GM10266 (cell line): Measurements from ENCODE around the gene DDAH2.

Experiments used
- DNase-seq: peaks from one replicate; pipeline ENCODE4 v3.0.0; 2012; ENCODE audit errors: extremely low spot score
- TF ChIP-seq, protein P1 (sequence below): IDR thresholded peaks from 2 replicates; pipeline ENCODE4 v1.5.1; 2012; ENCODE audit warnings: mild to moderate bottlenecking, low read depth; ENCODE audit not compliant: control insufficient read depth, insufficient read depth; ENCODE audit errors: missing control alignments

The DDAH2 gene

DNA sequence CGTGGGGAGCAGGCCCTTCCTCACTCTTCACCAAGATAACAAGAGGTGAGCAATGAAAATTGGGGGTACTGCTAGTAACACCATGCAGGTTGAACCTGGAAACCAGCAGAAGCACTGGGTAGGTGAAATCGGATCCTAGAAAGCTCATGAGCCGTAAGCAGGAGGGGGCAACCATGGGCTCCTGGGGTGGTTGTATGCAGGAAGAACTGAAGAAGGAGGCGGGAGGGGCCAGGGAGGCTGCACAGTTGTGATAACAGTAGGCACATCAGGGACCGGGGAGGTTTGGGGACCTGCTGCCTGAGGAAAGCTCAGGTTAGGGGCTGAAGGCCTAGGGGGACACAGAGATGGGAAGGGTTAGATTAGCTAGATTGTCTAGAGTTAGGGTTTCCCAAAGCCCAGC lies 42.6 kb downstream of the DDAH2 start:
- no peak for DNase-seq
- TF ChIP-seq, protein P1, sequence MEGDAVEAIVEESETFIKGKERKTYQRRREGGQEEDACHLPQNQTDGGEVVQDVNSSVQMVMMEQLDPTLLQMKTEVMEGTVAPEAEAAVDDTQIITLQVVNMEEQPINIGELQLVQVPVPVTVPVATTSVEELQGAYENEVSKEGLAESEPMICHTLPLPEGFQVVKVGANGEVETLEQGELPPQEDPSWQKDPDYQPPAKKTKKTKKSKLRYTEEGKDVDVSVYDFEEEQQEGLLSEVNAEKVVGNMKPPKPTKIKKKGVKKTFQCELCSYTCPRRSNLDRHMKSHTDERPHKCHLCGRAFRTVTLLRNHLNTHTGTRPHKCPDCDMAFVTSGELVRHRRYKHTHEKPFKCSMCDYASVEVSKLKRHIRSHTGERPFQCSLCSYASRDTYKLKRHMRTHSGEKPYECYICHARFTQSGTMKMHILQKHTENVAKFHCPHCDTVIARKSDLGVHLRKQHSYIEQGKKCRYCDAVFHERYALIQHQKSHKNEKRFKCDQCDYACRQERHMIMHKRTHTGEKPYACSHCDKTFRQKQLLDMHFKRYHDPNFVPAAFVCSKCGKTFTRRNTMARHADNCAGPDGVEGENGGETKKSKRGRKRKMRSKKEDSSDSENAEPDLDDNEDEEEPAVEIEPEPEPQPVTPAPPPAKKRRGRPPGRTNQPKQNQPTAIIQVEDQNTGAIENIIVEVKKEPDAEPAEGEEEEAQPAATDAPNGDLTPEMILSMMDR, result no peak

DNA sequence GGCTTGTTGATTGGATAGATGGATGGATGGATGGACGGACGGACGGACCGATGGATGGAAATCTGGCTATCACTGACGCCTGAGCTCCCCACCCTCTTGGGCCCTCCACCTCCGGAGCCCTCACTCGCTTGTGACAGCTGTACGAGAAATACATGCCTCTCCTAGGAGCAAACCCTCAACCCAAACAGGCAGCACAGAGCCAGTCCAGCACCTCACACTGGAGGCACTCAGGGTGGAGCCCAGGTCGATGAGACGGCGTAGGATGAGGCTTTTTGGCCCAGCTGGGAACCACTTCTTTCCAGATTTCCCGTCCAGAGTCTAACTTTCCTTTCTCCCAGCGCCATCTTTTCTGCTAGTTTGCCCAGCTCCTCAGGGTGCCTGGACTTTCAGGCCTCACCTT lies 45.5 kb downstream of the DDAH2 start:
- TF ChIP-seq, protein P1, result no peak
- DNase-seq, result no peak

DNA sequence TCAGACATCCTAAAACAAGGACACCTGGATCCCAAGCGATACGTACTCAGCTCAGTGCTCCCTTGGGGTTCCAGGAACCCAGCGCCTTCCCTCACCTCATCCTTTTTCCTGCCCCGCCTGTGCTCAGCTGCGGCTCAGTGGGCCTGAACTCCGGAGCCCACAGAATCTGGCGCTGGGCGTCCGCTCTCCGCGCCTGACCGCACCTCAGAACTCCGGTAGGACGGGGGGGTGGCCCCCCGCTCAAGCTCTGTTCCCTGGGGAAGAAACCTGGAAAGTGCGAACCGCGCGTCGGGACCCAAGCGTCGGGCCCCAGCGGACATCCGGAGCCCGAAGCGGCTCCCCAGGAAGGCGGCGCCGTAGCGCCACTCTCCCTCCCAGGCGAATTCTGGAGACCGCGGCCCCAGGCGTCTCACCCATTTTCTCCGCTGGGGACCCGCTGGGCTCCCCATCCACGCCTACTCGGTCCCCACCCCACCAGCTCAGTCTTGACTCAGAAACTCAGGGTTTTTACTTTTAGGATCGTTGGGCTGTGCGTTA lies 47.9 kb downstream of the DDAH2 start:
- DNase-seq, result peak; percentile 62
- TF ChIP-seq, protein P1, result peak; percentile 31

DNA sequence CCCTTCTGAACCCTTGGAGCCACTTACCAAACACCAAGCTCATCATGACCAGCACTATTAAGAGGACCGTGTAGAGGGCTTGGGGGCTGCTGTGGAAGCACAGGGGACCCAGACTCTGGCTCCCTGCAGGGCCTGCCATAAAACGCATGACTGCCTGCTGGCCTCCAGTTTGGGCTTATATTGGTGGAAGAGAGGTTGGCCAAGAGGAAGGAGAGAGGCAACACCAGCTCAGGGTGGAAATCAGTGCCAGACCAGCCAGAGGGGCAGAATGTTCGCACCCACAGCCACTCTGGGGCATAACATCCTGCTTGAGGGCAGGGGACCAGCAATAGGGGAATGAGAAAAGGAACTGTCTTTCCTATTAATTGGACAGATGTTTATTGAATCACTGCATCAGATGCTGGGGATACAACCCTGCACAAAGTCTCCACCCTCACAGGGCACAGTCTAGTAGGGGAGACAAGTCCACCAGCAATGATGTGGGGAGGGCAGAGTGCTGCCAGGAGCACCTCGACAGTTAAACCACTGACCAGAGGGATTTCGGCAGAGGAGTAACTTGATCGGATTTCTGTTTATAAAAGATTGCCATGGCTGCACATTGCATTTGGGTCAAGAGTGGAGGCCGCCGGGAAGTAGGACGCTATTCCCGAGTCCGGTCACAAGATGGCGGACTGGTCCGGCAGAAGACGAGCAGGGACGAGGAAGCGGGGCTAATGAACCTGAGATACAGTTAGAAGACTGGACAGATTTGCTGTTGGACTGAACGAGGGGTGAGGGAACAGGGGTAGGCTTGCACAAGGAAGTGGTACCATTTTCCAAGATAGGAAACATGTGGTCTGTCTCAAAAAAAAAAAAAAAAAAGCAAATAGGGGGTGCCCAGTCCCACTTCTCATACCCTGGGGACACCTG lies 48.6 kb downstream of the DDAH2 start, which contains the start of gene LY6G5C:
Gene LY6G5C (minus strand): TSS at position 842 of the 909 bp plus-strand sequence. CDS start 694 bp downstream, at position 148.
- TF ChIP-seq, protein P1, result peak; percentile 87
- peak; percentile 78 for DNase-seq

DNA sequence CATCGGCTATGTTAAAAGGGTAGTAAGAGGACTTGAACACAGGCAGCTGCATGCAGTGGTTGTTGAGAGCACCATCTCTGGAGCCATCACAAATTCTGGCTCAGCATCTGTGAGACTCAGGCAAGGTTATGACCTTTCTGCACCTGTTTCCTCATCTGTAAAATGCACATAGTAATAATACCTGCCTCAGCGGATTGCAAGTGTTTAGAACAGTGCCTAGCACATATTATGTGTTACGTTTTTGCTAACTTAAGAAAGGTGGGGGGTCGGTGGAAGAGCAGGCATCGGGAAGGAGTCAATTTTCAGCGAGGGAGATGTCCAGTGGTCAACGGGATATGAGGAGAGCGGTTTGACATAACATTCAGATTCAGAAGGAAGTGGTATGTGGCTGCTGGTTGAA lies 51.1 kb downstream of the DDAH2 start:
- TF ChIP-seq, protein P1, result no peak
- no peak for DNase-seq
